IPS-NIHi7 (cell line): Measurements from ENCODE around the gene GTF3A.

ENCODE experiments used
- DNase-seq: peaks from one replicate; pipeline ENCODE4 v3.0.0; 2012; ENCODE audit warnings: mixed read lengths; ENCODE audit errors: extremely low spot score

Gene GTF3A

DNA sequence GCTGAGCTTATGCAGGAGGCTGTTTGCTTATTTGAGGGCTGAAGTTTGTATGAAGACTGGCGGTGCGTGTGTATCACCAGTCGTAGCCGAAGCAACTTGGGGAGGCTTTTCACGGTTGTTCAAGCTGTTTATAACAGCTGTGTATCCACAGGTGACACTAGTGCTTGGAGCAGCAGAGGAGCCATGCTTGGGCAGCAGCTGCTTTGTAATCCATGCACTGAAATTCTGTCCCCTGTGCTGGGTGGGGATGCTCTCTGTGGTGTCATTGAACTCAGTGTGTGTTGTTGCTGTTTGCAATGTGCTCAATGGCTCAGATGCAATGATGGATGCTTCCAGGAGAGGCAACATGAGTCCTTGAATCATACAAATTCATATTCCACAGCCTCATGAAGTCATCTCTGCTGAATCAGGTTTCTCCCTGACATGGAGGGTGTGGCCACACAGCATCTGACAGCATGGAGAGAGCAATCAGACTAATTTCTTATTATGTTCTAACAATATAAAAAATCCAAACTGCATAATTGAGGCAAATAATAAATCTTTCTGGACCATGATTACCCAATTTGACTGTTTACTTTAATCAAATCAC, 18.8 kb upstream of the GTF3A start:
- DNase-seq = no peak

DNA sequence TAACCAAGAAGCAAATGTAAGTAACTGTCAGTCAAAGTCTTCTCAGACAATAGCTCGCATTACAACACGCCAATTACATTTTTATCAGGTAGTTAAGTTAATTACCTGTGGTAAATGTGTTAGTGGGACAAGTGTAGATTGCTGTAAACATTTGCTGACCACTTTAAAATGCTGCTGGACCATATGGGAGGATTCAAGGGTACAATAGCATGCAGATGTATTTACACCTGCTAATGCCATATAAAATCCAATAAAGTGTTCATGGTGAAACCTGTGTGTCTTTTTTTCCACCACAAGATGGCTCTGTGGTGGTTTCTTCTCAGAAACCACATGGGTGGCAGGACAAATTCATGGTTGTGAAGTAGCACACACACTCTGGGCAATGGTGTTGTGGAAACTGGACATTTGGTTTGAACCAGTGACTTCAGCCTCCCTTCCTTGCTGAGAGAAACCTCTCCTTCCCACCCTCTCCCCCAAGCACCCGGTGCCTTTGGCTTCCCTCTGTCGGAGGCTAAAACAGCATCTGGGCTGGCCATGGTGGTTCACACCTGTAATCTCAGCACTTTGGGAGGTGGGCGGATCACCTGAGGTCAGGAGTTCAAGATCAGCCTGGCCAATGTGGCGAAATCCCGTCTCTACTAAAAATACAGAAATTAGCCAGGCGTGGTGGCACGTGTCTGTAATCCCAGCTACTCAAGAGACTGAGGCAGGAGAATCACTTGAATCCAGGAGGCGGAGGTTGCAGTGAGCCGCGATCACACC, 18.1 kb upstream of the GTF3A start:
- DNase-seq = no peak

DNA sequence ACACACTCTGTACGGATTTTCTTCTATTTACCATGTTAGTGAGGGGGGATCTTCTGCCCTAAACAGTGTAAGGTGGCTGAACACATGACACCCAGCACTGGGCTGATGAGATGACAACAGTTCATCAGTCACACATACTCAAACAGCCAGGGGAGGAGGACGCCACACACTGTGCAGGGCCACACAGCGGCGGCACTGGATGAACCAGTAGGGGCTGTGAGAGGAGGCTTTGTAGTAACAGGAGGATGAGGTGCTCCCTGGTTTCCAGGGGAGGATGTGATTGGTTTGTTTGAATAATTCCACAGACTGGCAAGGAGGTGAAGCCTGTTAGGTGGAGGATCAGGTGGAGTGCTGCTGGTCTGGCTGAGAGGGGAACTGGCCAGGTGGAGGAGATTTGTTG, 16.3 kb upstream of the GTF3A start:
- no peak for DNase-seq

DNA sequence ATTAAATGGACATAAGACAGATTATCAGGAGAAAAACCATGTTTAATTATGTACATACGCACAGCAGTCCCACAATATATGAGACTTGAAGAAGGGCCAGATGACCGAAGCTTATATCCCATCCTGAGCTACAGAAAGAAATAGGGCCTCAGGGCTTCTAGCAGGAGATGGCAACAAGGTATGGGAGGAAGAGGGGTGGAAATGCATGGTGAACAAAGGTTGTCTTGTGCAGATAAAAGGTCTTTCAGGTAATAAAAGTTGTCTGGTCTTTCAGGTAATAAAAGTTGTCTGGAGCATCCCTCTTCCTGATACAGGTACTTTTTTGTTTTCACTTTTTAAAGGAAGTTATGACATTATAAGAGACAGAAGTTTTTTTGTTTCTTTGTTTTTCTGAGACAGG, 15.4 kb upstream of the GTF3A start:
- DNase-seq = no peak

DNA sequence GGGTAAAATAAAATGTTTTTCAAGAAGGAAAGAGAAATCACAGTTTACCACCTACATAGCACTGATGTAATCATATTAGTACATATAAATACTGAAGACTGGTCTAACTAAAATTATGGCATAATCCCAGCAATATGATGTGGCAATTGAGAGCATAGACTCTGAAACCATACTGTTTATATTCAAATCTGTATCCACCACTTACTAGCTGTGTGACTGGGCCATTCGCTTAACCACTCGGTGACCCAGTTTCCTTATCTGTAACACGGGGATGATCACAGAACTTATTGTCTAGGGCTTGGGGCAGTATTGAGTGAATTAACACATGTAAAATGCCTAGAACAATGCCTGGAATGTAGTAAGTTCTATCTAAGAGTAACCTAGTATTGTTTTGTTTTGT, 13.1 kb upstream of the GTF3A start:
- DNase-seq = no peak

DNA sequence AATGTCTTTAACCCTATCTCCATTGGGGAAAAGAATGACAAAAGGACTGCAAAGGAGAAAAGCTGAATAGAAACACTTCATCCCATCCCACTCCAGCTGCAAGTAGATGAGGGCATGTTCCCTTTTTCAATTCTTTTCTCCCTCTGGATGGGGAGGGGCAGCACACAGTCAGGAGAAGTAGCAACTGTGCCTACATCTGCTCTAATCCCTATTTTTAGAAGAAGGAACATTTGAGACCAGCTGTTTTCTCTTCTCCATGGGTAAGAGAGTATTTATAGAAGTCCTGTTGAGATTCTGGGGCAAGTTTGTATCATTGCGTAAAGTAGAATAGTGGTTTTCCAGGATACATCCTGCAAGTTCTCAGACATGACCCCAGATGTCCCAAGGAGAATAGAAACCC, 9.3 kb upstream of the GTF3A start:
- no peak for DNase-seq

DNA sequence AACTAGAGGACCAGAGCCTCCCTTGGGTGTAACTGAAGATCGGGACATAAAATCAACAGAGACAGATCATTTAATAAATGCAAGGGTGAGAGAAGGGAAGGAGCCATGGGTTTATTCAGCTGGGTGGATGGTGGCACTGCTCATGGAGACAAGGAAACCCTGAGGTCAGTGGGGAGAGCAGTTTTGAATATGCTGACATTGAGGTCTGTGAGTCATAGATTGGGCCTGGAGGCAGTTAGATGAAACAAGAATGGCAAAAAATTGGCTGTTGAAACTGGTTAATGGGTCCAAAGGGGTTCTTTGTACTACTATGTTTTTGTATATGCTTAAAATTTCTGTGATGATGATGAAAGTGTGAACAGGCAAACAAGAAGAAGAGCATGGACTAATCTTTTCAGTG, 5.1 kb upstream of the GTF3A start:
- no peak for DNase-seq

DNA sequence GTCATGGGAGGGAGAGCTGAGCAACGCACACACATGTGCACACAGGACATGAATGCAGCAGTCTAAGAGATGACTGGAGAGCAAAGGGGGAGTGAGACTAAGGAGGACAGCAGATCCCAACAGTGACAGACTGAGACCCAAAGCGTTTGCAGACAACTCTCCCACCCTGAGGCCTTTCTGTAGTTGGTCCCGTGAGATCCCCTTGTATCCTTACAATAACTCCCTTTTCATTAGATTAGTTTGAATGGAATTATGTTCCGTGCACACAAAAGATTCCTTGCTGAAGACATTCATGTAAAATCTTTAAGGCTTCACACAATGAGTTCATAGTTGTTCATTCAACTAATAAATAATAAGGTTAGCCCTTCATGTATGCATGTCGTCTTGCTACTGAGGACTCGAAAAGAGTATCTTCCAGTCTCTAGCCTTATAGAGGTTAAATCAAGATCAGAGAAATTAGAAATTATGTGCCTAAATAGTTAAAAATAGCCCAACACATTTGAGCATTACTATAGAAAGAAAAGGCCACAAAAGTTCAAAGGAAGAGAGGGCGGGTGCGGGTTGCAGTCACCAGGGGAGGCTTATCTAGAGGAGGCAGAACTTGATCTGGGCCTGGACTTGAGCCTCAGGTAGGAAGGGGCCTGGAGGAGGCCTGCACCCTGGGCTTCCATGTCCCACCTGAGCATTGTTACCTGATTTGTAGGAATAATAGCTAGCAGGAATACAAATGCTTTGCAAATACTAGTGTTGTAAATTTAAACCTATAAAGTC, 3.1 kb upstream of the GTF3A start:
- no peak for DNase-seq

DNA sequence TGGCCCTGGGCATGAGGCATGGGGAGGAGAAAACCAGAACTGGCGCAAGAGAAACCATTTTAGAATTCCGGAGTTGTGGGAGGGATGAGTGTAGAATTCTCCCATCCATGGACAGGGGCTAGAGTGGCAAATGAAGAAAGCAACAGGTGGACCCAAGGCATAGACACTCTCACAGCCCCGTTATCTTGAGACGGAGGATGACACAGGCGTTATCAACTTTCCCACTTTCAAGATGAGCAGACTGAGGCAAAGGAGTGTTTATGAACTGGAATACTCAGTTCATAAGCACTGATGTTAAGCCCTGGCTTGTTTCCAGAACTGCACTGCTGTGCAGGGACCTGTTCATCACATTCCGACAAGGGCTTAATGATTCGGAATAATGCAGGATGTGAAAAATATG, 1.1 kb upstream of the GTF3A start:
- DNase-seq = no peak

DNA sequence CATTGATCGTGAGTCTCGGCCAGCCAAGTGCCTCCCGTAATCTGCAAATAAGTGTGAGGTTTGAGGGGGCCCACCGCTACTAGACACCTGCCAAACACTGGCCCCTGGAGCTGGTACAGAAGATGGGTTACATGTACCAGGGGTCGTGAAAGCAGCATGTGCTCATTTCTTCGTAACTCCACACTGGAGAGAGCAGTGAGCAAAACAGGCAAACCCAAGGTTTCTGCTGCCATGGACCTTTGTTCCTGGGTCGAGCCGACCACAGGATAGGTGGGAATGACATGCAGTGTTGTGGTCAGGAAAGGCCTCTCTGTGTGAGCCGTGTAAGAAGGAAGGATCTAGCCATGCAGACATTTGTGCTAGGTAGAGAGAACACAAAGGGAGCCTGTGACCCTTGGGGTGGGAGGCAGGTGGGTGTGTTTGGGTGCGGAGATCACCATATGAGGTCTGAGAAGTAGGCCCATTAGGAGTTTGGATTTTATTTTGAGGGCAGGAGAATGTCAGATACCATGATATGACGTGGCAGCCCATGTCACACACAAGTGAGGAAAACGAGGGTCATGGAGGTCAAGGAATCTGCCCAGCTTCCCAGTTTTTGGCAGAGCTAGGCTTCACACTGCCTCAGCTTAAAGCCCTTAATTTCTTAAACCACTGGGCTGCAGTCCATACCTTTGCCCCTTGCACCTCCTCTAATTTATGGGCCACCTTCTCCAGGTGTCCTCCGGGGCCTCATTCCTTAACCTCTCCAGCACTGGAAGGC, 919 bp downstream of the GTF3A start:
- no peak for DNase-seq

DNA sequence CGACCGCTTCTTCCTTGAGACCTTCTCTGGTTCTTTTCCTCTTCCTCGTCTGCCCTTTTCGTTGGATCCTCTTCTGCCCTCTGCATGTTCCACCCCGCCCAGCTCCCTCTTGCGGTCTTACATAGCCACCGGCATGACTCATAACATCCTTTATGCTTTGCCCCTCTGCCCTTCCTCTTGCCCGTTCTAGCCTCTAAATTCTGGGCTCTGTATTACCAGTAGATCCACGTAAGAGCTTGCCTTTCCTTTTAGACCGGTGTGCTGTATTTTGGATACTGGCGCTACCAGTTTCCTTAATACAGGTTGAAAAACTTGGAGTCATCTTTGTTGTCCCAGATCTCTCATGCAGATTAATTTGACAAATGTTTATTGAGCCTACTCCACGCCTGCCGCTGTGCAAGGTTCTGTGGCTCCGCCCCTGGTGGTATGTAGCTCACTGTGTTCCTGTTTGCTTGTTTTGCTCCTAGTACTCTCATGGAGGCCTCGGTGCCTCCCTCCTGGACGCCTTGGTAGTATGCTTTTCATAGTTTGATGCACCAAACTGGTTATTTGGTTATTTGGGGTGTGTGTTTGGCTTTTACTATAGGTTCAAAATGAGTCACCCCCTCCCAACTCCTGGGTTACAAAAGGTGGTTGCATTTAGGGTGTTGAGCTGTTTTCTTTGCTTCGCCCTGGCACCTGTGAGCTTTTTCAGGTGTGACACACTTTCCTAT, 1.7 kb downstream of the GTF3A start:
- peak; percentile 68 for DNase-seq

DNA sequence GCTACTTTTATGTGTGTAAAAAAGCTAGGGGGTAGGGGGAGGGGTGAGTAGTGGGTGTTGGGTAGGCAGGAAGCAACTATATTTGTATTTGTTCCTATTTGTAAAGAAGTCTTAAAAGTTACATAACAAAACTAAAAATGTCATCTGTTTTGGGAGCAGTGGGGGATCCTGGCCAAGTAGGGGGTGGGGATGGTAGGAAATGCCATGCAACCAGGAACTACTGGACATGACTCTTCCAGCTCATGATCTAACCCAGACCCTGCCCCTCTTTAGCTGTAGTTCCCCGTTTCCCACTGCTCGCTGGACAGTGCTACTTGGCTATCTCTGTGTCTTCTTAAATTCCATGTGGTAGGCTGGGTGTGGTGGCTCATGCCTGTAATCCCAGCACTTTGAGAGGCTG, 3.2 kb downstream of the GTF3A start:
- no peak for DNase-seq

DNA sequence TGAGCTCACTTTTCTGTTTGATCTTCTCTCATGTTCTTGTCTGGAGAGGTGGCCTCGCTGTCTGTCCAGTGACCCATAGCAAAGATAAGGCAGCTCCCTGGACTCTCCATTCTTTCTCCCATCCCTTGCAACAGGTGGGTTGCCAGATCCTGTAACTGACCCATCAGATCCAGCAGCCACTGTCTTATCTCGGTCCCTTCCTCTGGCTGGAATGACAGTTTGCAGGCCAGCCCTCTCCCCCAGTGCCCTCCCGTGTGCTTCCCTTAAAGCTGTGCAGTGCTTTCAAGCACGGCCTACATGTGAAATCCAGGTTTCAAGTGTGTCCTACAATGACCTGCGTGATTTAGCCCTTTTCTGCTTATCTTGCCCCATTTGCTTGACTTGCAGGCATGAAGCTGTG, 3.7 kb downstream of the GTF3A start:
- no peak for DNase-seq

DNA sequence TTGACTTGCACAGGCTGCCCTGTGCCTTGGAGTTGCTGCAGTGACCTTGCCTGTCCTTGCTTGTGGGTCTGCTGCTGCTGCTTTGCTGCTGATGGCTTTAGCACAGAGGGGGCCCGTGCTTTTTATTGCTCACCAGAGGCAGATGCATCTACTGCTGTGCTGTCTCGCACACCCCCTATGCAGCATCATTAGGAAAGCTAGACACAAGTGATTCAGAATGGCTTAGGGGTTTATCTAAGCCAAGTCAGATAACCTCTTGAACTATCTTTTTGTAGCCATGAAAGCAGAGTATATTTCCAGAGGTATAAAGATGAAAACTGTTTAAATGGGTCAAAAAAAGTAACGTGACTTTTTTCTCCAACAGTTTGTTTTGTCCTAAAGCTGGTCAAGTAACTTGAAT, 7.8 kb downstream of the GTF3A start:
- no peak for DNase-seq

DNA sequence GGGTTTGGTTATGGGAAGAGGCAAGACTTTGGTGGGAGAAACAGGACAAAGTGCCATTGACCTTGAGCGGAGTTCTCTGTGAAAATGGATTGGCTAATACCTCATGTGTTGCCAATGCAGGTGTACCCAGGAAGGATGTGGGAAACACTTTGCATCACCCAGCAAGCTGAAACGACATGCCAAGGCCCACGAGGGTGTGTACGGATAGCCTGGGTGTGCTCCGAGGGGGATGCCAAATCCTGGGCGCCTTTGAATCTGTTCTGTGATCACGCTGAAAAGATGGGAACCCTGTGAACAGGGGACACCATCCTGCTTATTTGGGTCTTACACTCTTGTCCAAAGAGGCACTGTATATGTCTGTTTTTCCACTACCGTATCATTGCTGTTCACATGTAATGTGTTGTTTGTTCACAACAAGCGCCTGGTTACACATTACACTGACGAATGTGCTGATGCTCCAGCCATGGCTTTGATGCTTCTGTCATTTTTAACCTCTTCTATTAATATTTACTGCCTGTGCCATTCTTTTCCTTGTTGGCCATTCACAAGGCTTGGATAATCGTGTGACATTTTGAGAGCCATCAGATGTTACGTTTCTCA, 8.3 kb downstream of the GTF3A start:
- no peak for DNase-seq

DNA sequence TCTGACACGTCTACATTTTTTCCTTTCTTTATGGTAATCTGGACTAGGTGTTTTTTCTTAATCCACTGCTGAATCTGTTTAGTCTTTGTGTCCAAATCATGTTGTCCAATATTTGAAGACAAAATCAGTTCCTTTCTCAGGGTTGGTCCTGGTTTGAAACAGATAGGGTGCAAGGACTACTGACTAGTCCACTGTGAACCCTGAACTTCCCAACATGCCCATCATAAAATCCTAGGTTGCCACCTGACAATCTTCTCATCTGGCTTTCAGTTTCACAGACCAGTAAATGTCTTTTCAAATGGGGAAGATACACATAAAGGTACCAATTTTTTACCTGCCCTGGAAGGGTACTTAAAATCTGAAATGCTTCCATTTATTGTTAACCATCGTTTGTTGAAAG, 12.7 kb downstream of the GTF3A start:
- DNase-seq = no peak

DNA sequence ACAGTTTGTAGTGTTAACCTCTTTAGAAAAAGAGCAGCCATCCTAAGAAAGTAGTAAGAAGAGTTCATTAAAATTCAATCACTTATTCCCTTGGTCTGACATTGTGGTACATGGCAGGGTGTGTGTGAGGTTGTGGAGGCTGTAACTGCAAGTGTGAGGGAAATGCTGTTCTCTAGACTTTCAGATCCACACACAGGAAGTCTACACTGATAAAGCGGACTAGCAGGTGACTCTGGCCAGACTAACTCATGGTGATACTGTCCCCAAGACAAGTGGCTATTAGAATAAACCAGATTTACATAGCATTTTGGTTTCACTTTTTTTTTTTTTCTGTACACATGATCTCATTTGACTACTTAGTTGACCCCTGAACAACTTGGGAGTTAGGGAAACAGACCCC, 16.0 kb downstream of the GTF3A start:
- DNase-seq = no peak

DNA sequence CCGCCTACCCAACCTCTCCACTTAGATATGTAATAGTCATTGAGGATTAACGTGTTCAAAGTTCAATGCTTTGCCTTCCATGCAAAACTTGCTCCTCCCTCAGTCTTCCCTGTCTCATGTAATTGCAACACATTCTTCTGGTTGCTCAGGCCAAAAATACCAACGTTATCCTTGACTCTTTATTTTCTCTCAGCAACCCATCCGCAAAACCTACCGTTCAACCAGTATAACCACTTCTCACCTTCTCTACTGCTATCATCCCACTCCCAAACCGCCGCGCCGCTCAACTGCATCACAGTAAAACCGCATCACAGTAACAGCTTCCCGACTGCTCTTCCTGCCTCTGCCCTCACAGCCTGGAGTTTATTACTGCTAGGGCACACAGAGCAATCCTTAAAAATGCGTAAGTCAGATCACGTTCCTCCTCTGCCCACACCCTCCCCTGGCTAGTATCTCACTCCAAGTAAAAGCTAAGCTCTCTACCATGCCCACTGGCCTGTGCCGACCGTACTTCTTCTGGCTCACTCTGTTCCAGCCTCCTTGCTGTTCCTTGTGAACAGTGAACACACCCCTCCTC, 17.7 kb downstream of the GTF3A start:
- no peak for DNase-seq

DNA sequence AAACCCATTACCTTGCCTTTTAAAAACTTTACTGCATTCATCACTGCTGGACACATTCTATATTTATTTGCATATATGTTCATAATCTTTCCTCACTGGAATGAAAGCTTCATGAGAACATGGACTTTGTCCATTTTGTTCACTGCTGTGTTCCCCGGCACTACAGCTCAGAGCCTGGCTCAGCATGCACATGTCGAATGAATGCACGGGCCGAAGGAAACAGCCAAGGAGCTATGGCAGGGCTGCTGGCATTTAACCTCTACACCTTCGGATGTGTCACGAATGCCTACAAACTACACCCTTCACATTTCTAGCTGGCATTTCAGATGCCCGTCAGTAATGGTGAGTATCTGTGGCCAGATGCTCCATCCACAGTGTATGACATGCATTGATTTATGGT, 18.4 kb downstream of the GTF3A start:
- DNase-seq = no peak

DNA sequence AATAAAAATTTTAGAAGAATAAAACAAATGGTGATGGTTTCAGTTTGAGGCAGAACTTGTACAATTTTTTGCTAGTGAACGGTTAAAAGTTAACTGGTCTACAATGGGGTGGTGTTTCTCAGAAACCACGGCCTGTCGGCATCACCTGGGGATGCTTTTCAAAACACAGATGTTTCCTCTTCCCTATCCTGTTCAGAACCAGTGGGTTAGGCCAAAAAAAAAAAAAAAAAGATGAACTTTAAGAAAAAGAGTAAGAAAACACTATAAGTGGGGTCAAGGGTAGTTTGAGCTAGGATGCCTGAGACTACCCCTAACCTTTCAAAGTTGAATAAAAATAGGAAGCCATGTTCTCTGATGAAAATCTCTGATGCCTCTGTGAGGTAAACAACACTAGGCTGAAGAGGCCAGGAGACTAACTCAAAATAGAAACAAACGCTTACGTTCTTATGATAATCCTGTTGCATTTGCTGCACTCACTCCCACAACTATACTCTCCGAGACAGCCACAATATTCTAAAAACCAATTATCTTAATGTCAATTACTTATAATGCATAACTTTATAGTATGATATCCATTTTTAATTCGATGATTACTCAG, 22.7 kb downstream of the GTF3A start:
- DNase-seq = no peak

DNA sequence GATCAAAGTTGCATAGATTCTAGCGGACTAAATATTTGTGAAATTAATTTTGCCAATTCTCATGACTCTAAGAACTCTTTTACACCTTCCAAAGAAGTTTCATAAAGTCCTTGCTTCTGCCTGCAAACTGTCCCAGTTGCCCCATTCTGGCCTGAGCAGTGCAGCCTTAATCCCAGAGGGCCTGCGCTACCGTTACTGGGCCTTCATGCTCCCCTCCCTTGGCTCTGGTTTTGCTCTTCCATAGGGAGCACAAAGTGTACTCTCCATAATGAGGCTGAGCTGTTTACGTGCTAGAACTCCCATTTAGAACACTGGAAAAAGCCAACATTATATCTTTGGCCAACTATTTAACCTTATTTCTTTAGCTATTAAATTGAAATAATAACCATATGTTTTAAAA, 23.9 kb downstream of the GTF3A start:
- no peak for DNase-seq
